GM21619 (cell line): ENCODE data around the gene INSRR.

Experiments
- ATAC-seq: cut with Tn5 transposase; IDR thresholded peaks from one replicate; pipeline ENCODE4 v1.9.1; 2021; ENCODE audit not compliant: unreplicated experiment

The INSRR gene

DNA sequence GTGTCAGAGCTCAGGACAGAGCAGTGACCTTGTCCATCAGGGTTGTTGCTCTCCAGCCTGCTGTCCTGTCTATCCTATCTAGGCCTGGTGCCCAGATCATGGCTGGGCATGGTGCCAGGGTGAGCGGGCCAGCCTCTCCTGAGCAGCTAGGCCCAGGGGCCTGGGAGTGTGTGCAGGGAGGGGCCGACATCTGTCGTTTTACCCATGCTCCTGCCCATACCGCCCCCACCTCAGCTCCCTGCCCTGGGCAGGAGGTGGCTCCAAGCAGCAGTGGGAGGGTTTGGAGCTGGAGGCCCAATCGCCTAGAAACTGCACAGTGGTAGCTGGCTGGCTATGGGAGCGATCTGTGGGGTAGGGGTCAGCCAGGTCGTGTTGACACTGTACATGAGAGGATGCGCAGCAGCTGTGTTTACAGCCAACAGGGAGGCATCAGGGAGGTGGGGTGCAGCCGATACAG lies 6.5 kb downstream of the INSRR start:
- no peak for ATAC-seq

DNA sequence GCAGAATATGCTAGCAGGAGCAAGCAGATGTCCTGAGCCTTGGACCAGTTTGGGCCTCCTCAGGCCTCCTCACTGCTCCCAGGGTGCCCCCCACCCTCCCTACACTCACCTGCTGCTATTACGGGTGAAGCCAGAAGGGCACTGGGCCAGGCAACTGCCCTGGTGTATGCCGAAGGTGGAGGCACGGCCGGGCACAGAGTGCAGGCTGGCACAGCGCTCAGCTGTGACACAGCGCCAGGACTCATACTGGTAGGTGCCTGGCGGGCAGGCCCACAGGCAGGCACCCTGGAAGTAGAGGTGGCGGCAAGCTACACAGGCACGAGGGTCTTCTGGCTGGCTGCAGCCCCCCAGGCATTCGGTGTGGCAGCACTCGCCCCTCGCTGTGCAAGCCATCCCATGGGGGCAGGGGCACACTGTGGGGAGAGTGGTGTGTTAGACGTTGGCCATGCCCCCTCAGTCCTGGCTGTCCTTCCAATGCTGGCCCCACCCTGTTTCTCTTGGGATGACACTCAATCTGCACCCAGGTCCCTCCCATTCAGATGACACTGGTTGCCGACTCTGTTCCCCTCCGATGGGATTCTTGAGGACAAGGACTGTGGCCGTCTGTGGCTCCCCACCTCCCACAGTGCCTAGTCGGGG lies 7.0 kb downstream of the INSRR start:
- no peak for ATAC-seq

DNA sequence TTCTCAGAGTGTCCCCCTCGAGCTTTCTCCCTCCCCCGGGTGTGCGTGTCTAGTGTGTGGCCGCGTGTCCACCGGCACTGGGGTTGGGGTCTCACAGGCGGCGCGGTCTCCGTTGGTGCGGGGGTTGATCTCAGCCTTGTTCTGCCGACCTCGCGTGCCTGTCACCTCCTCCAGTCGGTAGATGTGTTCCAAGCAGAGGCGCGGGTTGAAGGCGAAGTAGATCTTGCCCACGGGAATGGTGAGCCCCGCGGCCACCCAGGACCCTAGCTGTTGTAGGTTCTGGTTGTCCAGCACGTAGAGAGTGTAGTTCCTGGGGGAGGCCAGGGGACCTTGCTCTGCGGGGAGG lies 9.8 kb downstream of the INSRR start:
- no peak for ATAC-seq

DNA sequence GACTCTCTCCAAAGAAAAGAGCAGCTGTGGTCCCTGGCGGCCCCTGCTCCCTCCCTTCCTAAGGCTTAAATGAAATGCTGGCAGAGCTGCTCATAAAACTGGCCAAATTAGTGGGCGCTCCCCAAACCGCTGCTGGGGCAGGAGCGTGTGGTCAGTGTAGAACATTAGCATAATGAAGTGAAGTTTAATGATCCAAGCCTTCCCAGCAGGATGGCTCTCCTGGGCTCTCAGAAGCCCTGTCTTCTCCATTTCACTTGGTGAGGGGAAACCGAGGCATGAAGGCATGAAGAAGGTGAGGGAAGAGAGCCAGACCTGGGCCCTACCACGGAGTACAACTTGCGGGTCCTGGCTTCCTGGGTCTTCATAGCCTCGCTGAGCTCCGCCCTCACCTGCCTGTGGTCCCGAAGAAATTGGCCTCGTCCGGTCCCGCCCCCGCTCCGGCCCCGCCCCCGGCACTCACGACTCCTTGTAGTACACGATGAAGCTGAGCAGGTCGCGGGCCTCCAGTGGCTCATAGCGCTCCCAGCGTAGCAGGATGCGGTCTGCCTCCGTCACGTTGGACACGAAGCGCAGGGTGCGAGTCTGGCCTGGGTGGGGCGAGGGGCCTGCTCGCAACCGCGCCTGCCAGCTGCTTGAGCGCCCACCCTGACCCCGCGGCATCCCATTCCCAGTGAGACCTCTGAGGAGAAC lies 10.3 kb downstream of the INSRR start:
- ATAC-seq, result no peak

DNA sequence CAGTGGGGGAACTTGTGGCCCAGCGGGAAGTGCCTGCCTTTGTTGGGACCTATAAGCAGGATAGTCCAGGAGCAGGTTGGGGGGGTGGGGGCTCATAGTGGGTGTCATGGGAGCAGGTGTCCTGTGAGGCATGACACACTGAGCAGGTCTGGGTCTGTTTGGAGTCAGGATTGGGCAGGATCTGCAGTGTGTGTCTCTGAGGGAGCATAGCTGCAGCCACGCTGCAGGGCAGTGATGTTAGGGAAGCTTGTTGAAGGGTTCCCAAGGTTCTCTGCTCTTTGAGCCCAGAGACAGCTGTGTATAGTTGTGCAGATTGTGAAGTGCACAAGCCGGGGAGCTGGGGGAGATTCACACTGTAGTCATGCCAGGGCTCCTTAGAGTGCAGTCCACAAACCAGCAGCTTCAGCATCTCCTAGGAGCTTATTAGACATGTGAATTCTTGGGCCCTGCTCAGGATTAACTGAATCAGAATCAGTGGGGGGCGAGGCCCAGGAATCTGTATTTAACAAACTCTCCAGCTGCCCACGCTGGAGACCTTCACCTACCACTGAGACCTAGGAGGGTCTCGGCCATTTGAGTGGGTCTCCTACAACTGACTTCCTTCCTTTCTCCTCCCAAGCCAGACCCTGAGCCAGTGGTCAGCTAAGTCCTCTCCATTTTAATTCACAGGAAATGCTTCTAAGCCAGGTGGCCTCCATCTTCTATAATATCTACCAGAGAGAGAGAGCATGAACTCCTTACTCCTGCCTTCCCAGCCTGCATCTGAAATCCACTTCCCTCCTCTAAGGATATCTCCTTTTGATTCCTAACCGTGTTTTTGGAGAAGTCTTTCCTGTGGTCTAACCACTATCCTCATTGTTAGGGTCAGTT lies 11.1 kb downstream of the INSRR start:
- no peak for ATAC-seq

DNA sequence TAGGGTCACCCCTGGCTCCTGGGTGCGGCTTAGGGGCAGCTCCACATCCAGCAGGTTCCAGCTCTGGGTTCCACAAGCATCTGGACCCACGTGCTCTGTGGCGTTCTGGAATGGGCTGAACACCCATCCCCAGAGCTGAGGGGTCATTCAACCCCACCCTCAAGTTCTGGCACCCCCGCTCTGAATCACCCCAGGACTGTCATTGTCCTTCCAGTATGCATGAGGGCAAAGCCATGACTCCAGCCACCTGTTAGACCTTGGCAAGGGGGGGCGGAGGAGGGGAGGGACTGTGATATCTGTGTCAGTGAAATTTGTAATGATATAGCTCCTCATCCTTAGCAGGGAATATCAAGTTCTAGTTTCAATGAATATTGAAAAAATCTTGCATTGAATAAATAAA lies 12.3 kb downstream of the INSRR start:
- no peak for ATAC-seq

DNA sequence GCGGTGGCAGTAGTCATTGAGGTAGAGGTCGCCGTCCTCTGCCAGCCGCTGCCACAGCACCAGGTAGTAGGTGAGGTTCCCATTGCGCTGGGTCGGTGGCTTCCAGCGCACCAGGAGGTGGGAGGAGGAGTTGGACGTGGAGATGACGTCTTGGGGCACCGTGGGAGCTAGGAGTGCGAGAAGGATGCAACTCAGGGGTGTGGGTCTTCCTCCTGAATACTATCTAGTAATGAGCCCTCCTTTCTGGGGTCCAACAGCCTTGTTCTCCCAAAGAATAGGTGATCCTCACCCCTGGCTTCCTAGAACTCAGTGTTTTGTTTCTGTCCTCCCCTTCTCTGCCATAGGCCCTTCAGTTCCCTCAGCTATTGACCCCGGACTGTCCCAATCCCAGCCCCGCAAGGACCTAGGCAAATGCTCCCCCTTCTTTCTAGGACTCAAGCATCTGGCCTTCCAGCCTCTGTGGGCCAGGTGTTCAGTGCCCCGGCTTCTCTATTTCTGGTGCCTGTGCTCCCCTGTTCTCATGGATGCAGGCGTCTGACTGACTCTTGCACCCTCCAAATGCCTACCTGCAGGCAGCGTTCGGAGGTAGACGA lies 12.9 kb downstream of the INSRR start:
- no peak for ATAC-seq

DNA sequence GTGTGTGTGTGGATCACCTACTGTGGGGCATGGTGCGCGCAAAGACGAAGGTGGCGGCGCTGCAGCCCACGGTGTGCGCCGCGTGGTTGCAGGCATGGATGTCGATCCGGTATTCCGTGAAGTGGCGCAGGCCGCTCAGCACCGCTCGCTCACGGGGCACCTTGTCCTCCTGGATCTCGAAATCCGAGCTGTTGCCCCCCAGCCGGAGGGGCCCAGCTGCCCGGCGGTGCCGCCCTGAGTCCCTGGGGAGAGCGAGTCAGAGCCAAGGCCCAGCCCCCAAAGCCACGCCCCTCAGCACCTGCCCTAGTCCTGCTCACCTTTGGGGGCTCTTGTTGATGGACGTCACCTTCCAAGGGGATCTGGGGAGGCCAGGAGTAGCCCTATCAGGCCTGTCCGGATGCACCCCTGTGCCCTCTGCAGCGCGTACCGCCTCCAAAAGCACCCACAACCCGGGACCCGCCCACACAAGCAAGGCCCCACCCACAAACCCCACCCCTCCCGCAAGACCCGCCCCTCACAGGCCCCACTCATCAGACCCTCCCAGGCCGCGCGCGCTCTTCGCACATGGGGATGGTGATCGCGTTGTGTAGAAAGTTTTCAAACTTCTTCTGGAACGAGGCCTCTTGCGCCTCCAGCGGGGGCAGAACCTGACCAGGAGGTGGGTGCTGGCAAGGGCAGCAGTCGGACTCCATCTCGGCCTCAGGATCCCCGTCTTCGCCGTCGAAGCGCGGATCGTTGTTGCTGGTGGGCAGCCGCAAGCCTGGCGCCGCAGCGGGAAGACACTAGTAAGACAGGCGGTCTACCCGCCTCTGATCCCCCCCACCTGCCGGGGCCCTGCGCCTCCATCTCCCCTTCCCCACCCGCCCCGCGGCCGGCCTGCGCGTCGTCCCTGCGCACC lies 13.6 kb downstream of the INSRR start:
- no peak for ATAC-seq

DNA sequence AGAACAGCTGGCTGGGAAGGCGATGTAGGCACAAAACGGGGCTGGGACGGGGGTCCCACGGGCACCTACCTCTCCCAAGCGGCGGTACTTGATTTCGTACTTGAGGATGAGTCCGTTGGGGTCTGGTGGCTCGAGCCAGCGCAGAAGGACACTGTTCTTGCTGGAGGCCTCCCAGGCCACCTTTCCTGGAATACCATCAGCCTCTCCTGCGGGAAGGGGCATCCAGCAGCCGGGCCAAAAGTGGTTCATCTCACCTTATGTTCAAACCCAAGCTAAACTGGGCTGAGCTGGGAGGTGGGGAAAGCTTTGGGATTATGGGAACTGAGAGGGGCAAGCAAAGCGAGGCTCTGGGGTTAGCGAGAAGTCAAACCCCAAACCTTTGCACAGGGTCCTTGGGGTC lies 14.3 kb downstream of the INSRR start:
- no peak for ATAC-seq

DNA sequence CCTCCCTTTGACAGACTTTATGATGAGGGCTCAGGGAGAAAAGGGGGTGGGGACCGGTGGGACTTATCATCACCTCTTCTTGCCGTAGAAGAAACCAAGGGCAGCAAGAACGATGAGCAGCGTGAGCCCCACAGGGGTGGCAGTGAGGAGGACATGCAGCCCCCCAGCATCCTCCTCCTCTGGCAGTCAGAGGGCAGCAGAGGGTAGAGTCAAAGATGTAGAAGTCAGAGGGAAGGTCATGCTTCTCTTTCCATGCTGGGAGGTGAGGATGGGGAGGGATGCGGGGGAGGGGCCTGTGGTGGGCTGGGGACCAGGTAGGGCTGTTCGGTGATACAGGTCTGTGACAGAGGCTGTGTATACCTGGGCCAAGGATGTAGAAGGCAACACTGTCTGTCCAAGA lies 14.8 kb downstream of the INSRR start:
- ATAC-seq, result no peak

DNA sequence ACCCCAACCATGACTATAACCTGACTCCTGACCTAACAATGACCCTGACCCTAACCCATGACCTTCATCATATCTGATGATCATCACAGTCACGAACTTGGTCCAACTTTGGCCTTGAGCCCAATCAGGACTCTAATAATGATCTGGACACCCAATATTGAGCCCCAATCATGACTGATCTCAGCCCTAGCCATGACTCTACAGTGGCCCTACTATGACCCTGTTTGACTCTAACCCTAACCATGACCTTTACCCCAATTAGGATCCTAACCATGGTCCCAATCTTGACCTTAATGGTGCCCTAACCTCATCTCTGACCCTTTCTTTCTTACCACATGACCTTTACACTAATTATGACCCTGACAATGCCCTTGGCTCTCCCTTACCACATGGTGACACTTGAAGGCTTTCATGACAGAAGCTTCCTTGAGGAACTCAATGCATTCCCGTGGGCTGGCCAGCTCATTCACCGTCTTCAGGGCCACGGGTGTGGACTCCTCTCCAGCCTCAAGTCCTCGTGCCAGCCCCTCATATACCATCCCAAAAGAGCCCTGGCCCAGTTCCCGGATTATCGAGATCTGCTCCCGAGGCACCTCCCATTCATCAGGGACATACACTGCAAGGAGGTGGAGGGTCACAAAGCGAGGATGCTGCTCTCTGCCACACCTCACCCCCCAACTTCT lies 16.2 kb downstream of the INSRR start:
- no peak for ATAC-seq

DNA sequence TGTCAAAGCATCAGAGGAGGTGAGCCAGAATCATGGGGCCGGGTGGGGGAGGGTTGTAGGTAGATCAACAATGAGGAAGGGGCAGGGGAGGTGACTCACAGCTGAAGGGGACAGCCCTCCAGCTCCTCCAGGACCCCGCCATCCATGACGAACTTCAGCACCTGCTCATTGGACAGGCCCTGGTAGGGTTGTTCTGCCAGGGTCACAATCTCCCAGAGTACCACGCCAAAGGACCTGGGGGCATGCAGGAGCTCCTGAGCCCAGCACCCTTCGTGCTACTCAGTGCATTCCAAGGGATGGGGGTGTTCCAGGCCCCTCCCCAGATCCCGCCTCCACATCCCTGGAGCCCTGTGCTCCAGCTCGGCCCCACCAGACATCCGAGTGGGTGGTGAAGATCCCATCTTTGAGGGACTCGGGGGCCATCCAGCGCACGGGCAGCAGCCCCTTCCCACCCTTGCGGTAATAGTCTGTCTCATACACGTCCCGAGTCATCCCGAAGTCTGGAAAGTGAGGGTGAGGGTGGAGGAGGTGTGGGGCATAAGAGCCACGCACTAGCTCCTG lies 17.5 kb downstream of the INSRR start:
- no peak for ATAC-seq

DNA sequence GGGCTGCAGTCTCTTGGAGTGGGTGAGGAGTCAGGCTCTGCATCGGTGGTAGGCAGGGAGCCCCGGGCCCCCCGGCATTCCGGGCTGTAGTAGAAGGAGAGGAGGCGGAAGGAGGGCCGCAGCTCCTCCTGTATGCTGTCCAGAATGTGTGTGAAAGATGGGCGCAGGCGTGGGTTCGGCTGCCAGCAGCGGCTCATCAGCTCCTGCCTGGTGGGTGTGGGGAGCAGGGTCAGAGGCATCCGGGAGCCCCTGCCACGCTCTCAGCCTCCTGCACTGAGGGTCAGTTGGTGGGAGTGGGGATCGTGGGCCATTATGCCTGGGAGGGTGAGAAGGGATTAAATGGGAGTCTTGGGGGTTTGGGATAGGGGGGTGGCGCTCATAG lies 18.0 kb downstream of the INSRR start:
- ATAC-seq, result no peak

DNA sequence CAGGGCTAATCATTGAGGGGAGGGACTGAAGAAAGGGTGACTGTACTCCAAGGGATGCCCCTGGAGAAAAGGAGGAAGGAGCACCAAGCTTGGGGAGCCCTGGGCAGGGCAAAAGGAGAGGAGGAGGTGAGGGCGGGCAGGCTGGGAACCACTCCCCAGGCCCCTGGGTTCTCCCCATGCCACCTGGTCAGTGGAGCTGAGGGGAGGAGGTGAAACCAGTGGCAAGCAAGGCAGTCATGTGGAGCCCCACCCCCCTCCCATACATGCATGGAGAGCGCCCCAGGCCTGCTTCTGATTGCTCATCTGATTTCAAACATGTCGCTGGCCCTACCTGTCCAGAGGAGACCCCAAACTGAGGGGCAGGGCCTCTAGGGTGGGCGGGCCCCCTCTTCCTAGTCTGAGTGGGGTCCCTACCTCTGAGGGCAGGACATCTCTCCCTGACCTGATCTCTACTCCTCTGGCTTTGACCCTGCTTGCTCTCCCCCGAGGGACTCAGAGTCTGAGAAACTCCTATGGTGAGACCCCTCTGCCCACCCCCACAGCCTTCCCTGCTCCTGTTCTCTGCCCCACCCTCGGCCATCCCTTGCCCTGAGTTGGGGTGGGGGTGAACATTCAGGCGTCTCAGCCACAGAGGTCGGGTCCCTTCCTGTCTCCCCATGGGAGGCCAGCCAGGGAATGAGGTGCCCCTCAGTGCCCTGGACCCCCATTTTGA lies 18.6 kb downstream of the INSRR start:
- ATAC-seq, result no peak

DNA sequence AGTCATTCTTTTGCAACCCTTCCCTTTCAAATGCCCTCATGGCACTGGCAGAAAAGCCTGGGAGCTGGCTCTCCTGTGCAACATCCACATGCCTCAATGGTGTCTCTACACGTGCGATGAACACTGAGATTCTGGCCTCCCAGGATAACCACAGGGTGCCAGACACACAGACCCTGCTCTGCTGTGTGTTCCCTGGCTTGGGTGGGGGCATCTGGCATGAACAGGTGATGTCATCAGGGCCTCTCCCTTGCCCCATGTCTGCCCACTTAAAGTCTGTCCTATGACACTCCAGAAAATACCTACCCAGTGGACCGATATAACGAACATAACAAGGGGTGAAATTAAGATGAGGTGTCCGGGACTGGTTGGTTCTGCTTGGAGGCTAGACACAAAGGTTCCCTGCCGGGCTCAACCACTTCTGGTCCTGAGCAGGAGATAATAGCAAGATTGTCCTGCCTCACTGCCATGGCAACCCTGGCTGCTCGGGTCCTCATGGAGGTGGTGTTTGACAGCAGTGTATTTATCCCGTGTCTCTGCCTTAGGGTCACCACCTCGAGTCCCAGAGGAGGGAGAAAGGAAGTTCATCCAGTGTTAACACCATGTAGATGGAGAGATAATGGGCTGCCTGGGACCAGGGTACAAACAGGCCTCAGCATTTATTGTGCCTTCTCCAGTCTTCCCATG lies 19.3 kb downstream of the INSRR start:
- no peak for ATAC-seq

DNA sequence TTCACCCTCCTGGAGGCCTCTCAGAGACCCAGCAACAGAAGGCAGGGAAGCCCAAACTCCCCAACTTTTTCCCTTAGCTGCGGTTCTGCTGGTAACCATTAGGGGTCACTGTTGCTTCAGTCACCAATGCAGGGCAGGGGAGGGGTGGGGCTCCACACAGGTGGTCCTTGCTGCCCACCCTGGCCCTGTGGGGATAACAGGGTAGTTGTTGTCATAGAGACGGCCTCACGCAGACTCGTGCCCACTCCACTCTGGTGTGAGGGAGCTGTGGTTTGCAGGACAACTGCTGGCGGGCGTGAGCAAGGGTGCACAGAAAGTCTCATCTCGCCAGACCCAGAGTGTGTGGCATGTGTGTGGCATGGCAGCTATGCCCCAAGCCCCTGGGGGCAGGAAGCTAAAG lies 19.9 kb downstream of the INSRR start:
- ATAC-seq, result no peak

DNA sequence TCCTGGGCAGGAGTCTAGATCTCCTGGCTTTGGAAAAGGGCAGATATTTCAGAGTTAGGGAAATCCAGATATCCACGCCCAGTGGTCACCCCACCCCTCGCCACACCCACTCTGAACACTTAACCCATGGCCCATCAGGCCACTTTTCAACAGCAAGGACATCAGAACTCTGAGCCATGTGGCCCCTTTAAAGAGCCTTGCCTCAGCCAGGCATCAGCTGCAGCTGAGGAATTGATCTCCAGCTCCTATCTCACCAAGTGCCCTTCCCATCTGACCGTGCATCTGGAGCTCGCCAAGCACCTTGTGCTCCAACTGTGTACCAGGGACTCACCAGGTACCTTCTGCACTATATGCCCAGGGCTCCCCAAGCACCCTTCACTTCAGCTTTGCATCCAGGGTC lies 22.0 kb downstream of the INSRR start:
- ATAC-seq, result no peak

DNA sequence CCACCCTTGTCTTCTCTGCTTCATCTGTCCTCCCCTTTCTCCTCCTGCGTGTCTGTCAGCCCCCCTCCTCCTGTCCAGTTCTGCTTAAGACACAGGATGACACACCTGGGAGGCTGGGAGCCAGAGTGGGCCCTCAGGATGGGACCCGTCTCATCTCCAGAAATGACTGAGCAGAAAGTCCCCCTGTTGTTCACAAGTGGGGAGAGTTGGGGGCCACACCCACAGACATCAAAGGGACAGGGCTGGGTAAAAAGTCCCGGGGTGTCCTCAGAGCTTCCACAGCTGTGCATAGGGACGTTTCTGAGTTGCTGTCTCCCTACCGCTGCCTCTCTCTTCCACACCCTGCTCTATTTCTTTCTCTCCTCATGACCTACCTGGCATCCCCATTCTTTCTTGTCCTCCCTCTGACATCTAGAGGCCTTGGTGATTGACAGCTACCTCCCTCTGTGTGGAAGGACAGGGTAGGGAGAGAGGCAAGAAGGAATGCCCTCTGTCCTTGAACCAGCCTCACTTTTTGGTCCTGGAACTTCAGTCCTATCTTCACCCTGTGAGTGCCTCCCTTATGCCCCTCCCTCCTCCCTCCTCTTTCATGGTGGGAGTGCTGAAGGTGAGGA lies 22.8 kb downstream of the INSRR start:
- peak; percentile 59 for ATAC-seq
